HL-60/S4 (cell line): ENCODE measurements around the gene SLC2A1.

Experiments used
- in situ Hi-C: fragments of 300-500 bp; cut with MboI; formaldehyde crosslinking; loops from 2 replicates; pipeline ENCODE4 v1.14.3; 2022; ENCODE audit warnings: low sequenced_read_pairs

Gene SLC2A1

DNA sequence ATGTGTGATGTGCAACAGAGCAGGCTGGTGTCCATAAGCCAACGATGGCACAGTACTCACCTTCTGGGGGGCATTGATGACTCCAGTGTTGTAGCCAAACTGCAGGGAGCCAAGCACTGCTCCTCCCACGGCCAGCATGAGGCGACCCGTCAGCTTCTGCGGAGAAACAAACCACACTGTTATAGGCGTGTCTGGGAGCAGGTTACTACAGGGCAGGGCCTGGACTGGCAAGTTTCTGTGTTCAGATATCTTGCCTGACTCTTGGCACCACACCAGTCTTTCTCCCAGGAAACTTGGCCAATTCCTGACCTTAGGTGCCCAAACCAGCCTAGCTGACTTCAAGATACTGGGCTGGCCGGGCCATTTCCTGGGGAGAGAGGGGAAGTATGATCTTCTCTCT lies 15.5 kb downstream of the SLC2A1 start:
- in situ Hi-C loops = no loop called here

DNA sequence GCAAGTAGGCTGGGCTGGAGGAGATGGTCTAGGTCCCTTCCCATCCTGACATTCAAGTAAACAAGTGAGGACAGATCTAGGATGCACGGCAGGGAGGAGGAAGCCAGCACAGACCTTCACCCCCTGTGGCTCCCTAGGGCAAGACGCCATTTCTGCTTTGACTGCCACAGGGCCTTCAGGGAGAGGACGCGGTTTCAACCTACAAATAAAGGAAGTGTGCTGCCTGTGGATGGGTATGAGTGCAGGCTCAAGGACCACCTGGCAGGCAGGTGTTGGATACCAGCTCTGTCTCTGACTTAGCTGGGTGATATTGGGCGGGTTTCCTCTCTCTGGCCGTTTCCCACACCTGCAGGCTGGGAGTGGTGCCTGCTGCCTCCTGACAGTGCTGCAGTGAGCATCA lies 16.2 kb downstream of the SLC2A1 start:
- in situ Hi-C loops = no loop called here

DNA sequence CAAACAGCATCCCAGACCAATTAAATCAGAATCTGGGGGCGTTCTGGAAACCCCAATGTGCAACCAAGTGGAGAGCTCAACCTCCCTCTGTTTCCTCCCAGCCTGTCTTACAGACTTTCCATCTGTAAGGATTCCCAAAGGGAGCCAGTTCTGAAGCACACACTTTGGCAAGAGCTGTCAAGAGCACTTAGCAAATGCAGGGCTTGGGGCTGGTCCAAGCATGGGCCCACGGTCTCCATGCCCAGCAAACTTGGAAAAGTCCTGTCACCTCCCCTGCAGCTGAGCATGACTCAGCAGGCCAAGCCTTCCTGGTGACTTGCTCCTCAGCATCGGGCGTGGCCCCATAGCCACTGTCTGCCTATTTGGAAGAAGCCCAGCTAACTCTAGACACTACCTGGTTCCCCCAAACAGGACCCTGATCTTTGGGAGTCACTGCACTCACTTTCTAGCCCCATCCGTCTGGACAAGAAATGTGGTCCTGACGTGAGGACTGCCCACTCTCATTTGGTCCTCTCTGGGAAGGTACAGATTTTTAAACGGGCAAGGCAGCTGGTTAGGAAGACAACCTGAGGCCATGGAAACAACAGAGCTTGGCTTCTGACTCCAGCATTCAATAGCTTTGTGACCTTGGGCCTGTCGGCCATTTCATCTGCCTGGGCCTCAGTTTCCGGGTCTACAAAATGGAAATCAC lies 16.9 kb downstream of the SLC2A1 start:
- in situ Hi-C loops = no loop called here

DNA sequence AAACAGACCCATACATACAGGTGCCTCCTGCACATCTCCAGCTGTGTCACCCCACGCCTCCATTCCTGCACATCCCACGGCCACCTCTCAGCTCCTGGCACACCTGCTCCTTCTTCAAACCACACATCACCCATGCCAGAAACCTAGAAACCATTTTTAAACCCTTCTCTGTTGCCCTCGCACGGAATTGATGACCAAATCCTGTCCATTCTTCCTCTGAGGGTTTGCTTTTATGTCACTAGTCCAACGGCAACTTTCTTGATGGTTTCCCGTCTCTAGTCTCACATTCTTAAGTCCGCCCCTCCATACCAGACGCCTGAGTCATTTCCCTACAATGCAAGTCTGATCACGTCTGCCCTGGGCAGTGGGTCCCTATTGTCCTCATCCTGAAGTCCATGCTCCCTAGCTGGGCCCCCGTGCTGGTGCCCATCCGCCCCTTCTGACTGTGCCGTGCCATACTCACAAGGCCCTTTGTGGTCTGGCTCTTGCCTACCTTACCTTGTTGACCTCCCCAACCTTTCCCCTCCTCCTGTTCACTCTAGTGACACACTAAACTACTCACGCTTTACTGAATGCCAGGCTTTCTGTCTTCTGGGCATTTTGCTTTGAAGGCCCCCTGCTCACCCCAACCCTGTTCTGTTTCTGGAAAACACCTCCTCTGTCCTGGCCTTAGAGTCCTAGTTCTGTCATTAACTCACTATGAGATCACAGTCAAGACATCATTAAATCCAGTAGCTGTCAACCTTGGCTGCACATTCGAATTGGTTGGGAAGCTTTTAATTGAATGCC lies 17.6 kb downstream of the SLC2A1 start:
- in situ Hi-C loops = no loop called here

DNA sequence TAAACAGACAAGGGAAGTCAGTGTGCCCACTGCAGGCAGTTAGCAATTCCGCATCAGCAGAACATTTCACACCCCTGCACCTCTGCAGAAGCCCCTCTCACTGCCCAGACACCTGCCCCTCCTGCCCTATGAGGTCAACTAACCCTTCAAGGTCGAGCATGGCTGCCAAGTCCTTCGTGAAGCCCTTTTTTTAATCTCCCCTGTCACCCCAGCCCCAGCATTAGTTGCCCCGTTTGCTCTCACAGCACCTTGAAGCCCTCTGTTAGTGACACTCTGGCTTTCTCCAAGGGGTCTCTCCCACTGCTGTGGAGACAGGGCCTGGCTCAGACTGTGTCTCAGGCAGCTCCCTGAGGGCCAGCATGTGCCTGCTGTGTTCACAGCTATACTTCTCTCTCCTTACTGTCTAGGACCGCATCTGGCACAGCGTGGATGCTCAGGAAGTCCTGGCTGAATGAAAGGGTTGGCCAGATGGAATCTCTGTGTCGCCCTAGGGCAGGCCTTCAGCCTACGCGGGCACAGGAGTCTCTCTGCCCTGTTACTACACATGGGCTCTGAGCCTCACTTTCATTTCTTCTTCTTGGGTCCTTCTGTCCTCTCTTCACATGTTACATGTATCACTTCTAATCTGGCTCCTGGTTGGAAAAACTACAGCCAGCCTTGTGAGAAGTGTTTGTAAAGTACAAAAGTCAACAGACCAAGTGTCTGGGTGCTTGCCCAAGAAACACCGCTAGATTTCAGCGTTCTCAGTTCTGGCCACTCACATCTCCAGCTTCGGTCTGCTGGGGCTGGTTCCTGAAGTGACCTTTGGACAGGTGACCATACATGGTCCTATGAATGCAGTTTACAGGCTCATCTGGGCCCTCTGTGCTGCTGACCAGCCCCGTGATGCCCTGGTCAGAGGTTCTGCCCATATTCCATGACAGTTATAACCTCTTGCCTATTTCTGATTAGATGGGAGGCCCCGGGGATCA lies 19.7 kb downstream of the SLC2A1 start:
- in situ Hi-C loops = no loop called here

DNA sequence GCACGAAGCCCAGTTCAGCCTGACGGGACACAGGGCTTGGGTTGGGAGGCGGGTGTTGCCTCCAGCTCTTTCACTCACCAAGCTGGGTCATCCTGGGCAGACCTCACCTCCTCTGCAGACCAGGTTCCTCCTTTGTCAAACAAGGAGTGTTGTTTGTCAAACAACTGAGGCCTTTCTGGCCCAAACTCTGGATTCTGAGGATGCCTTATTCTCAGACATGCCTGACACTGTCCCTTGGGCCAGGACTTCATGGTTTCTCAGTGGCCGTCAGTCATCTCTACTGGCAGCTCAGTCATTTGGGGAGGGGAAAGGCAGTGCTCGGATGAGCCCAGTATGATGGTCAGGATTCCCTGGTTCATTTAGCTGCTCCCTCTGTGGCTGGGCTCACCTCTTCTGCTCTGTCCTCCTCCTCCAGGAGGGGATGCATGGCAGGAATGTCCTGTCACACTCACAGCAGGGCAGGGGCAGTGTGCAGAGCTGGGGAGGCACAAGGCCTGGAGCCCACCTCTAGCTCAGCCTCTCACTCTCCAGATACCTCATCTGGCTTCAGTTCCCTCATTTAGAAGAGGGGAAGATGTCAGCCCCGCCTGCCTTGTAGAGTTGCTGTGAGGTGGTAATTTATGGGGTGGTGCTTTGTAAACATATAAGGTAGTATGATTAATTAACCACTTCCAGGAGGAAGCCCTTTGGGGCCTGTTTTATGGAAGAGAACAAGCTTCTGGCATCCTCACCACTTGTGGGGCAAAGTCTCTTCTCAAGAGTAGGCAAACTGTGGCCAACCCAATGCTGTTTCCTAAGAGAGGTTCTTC lies 20.6 kb downstream of the SLC2A1 start:
- in situ Hi-C loops = no loop called here

DNA sequence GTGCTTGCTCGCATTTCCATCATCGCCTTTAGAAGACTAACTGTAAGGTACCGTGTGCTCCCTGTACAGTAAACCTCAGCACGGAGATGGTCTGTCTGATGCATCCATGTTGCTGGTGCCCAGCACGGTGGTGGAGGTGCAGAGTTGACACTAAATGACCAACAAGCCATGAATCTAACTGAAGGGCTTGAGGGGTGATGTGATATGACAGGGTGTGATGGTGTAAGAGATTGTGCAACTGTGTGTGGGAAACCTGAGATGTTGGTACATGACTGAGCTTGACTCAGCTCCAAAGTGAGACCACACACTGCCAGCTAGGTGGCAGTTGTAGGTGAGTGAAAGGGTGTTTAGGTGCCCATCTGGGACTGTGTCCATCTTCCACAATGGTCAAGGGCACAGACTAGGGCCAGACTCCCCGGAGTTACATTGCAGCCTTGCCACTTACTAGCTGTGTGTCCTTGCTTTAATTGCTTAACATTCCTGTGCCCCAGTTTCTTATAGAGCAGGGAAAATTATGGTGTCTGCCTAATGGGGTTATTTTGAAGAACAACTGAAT lies 21.4 kb downstream of the SLC2A1 start:
- in situ Hi-C loops = no loop called here

DNA sequence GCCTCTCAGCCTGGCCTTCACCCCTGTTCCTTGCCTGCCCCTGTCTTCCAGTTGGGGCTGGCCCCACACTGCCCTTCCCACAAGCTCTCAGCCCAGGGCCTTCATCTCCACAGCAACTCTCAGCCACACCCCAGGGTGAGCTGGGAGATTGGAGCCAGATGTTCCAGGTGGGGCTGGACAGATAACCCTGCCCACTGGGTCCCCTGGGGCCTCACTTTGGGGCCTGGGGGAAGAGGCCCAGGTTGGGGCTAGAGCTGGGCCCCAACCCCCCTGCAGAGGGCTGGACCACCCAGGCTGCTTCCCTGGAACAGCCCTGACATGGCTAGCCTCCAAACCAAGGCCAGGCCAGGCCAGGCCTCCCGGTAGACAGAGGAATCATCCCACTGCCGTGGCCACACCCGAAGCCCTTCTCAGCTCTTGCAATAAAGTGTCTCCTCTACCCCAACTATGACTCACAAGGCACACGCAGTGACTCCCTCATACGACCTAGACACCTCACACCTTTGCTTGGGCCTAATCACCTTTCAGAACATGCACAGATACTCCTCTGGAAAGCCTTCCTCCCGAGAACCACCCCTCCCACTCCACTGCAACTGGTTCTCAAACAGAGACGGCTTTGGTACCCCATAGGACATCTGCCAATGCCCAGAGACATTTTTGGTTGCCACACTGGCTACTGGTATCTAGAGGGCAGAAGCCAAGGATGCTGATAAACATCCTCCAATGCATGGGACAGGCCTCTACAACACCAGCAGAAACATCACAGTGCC lies 22.2 kb downstream of the SLC2A1 start:
- in situ Hi-C loops = no loop called here

DNA sequence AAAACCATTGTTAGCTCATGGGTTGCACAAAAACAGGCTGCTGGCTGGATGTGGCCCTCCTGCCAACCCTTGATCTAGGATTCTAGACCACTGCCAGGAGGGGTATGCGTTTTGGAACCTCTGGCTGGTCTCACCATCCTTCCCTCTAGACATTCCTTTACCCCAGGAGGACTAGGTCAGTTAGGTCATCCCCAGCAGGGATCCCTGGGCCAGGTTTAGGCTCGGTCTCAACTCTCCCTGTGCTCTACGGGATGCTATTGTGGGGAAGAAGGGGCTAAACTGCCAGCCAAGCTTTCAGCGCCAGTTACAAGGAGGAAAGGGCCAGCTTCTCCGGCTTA lies 22.7 kb downstream of the SLC2A1 start:
- in situ Hi-C loops = no loop called here

DNA sequence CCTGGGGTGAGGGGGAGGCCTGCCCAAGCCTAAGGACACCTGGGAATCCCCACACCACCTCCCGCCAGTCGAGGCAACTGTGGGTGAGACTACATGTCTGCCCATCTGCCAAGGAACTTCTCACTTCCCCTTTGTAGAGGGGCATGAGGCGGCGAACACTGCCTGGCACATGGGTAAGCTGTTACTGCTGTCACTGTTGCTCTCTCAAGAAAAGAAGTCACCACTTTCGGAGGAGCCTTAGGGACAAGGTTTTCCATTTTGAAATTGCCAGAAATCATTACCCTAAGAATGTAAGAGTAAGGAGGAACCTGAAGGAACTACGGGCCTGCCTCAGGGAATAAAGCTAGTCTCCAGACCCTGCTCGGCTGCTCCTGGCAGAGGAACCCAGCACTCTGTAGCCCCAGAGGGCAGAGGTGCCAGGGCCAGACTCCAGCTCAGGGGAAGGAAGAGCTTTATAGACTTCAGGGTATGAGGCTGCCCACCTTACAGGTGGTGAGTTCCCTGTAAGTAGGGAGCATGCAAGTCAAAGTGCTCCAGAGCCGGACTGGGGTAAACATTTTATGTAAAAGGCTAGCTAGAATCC lies 23.3 kb downstream of the SLC2A1 start:
- in situ Hi-C loops = no loop called here

DNA sequence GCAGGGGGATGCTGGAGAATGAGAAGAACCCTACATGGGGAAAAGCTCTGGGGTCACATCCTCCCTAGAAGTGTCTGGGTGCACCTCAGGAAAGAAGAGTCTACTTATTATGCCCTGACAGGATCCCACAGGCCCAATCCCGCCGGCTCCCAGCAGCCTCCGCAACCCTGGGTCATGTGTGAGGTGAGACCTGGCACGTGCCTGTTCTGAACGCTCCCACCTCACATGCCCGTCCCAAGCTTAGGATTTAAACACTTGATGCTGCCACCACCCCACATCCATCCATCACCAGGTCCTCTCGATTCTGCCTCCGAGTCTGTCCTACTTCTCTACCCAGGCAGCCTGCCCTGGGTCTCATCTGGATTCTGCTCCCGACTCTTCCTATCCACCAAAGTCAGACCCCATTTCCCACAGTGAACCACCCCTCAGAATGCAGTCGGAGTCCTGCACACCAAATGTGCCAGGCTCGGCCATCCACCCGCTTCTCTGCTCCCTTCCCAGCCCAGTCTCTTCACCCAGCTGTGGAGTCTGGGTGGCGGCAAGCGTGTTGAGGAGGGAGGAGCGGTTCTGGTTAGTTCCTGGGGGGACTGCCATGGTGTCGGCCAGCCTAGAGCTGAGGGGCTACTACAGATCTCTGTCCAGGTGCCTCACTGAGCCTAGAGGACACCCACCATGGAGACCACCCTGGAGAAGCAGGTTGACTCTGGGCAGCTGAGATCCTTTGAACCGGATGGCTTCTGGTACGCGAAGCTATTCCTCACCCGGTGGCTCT lies 23.9 kb downstream of the SLC2A1 start:
- in situ Hi-C loops = loop anchor here (5.0 kb wide), 1 partner anchor 138 kb away; no protein-coding TSS in a partner anchor

DNA sequence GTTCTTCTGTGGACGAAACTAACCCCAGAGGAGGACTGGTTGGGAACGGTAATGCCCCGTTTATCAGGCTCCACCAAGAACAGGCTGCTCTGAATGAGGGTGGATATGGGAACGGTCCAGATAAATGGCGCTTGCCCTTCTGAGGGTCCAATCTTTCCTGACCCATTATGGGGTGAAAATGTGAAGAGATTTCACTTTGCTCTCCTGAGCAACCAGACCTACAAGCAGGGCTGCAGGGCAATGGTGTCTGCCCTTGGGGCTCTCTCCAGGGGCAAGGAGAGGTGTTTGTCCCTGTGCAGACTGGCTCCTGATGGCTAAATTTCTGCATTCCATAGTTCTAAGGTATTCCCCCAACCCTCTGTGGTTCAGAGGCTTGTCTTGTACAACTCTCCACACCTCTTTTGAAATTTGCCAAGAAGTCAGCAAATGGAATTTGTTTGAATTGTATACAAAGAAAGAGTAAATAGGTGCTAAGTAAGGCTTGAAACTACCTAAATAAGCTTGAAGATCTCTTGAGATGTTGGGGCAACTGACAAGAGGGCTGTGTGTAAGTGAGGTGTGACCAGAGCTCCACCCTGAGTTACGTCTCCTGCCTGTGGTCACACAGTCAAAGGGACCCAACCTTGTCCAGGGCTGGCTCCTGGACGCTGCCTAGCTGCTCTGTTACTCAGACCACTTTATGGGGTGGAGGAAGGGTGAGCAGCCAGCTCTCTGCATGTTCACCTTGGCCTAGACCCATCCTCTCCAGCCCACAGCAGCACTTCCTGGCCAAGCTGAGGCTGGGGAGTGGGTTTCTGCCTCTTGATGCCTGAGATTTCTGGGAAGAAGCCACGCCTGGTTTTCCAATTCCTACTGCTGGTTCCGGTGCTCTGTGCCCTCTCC lies 24.8 kb downstream of the SLC2A1 start:
- in situ Hi-C loops = loop anchor here (5.0 kb wide), 1 partner anchor 138 kb away; no protein-coding TSS in a partner anchor

DNA sequence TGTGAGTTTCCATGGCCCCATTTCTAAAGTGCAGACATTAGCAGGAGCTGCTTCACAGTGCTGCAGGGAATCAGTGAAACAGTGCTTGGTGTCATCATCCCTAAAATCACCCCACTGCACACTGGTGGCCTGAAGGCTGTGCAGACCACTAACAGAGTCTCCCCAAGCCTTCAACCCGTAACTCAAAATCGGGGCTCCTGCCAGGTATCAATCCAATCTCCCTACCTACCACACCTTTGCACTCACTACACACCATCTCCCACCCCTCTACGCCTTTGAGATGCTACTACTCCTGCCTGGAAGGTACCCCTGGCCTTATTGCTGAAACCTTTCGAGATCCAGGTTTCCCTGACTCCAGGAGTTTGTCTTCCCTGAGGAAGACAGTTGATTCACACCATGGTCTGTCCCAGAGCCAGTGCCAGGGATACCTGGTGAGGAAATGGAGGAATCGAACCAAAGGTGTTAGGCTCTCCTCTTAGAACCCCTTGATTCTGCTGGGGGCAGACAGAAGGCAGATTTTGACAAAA lies 25.5 kb downstream of the SLC2A1 start:
- in situ Hi-C loops = loop anchor here (5.0 kb wide), 1 partner anchor 139 kb away; no protein-coding TSS in a partner anchor

DNA sequence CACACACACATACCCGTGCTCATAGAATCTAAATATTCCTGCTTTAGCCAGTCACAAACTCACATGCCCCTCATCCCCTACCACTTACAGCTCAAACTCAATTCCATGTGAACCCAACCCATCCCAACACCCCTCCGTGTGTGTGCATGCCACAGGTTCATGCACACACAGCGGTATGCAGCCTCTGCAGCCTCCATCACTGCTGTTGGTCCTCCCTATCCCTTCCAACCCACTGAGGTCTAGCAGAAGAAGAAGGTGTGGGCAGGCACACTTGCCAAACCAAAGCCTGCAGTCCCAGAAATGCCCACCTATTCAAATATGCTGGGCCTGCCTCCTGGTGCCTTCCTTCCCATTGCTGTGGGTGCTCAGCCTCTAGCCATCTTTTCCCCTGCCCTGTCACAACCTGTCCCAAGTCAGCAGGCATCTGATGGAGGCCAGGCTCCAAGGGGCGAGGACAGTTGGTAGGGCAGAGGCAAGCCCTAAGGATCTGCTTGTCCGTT lies 26.2 kb downstream of the SLC2A1 start:
- in situ Hi-C loops = loop anchor here (5.0 kb wide), 1 partner anchor 140 kb away; no protein-coding TSS in a partner anchor

DNA sequence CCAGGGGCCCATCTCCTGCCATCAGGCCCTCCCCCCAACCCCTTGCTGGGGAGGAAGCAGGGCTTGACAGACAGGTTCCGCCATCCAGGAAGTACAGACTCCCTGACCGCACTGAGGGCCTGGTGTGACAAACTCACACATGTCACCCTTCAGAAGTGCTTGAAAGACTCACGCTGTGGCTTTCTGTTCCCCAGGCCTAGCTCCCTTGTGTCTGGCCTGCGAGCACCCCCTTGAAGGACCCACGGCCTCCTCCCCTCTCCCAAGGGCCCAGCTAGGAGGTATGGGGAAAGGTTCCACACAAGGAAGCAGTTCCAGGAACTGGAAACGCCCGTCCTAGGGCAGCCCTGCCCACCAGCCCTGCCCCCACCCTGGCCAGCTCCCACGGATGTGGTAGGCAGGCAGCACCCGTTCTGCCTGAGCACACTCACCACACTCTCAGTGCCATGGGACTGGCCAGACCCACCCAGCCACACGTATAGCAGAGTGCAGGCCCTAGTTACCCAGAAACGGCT lies 26.7 kb downstream of the SLC2A1 start:
- in situ Hi-C loops = loop anchor here (5.0 kb wide), 1 partner anchor 140 kb away; no protein-coding TSS in a partner anchor

DNA sequence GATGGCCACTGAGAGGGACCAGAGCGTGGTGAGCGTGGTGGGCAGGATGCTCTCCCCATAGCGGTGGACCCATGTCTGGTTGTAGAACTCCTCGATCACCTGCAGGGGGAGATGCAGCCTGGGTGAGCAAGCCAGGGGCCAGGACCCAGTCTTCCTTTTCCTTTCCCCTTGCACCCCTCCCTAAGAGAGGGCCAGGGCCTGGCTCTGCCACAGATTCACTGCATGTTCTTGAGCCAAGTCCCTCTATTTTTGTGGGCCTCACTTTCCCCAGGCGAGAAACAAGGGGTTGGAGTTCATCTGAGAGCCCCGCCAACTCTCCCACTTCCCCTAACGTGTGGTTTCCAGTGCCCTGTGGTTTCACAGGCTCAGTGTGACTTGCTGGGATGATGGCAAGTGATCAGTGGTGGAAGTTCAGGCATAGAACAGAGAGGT lies 27.5 kb downstream of the SLC2A1 start:
- in situ Hi-C loops = loop anchor here (5.0 kb wide), 1 partner anchor 141 kb away; no protein-coding TSS in a partner anchor
